ENCODE data around the gene AREL1. TPM values are rescaled to one million over a fixed set of nuclear protein-coding genes. Genes with fewer than 3 reads are reported as not detected.

The AREL1 gene
- total RNA-seq, 1 donor from 2014 or later, result 54.6 TPM

GRCh38 chr14:74685921-74686678 is 26.8 kb downstream of the AREL1 start:
- H3K4me1 ChIP-seq (ENCODE audit: insufficient read depth, low read length), result no peaks in the 10 kb centered on the region
- H3K79me2 ChIP-seq (ENCODE audit: insufficient read depth, low read length), result no peaks in the 10 kb centered on the region
- no peak overlapping the region for H3K27ac ChIP-seq (ENCODE audit: low read depth, low read length)
- H3K9ac ChIP-seq (ENCODE audit: low read length), result no peak overlapping the region
- TF ChIP-seq, protein P1, sequence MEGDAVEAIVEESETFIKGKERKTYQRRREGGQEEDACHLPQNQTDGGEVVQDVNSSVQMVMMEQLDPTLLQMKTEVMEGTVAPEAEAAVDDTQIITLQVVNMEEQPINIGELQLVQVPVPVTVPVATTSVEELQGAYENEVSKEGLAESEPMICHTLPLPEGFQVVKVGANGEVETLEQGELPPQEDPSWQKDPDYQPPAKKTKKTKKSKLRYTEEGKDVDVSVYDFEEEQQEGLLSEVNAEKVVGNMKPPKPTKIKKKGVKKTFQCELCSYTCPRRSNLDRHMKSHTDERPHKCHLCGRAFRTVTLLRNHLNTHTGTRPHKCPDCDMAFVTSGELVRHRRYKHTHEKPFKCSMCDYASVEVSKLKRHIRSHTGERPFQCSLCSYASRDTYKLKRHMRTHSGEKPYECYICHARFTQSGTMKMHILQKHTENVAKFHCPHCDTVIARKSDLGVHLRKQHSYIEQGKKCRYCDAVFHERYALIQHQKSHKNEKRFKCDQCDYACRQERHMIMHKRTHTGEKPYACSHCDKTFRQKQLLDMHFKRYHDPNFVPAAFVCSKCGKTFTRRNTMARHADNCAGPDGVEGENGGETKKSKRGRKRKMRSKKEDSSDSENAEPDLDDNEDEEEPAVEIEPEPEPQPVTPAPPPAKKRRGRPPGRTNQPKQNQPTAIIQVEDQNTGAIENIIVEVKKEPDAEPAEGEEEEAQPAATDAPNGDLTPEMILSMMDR (IDR thresholded peaks at IDR 0.05; ENCODE audit: insufficient read depth, low read depth, low read length), result no peak
- TF ChIP-seq EZH2 (IDR thresholded peaks at IDR 0.05; ENCODE audit: insufficient read depth, low read length), result no peak
- DNase-seq (ENCODE audit: low read depth) (no peak), FAIRE-seq (no peak)
- no peaks in the 10 kb centered on the region for H3K9me3 ChIP-seq (ENCODE audit: insufficient read depth, low read depth, low read length)
- Mint-ChIP-seq H3K27ac (ENCODE audit: unreplicated experiment) (no peak overlapping the region), H3K4me1 (ENCODE audit: low read depth, unreplicated experiment) (peaks cover 7% of the 10 kb centered on the region), H3K27me3 (ENCODE audit: low read depth, unreplicated experiment) (no peaks in the 10 kb centered on the region), H3K36me3 (ENCODE audit: low read depth, unreplicated experiment) (peaks cover 42% of the 10 kb centered on the region), H3K4me3 (ENCODE audit: unreplicated experiment) (no peak overlapping the region), H3K9me3 (ENCODE audit: unreplicated experiment) (no peaks in the 10 kb centered on the region)
- no peak overlapping the region for H2AFZ ChIP-seq (ENCODE audit: low read depth, low read length)
- H3K4me3 ChIP-seq (ENCODE audit: insufficient read depth, low read depth, low read length), result no peak overlapping the region
- H3K36me3 ChIP-seq (ENCODE audit: insufficient read depth, low read length), result peaks cover 41% of the 10 kb centered on the region
- H3K27me3 ChIP-seq (ENCODE audit: insufficient read depth, low read length), result no peaks in the 10 kb centered on the region
- H4K20me1 ChIP-seq (ENCODE audit: insufficient read depth, low read length), result peaks cover 17% of the 10 kb centered on the region
- H3K4me2 ChIP-seq (ENCODE audit: low read length), result no peak overlapping the region

GRCh38 chr14:74685056-74685455 is 27.8 kb downstream of the AREL1 start:
- FAIRE-seq, result no peak
- no peaks in the 10 kb centered on the region for H3K79me2 ChIP-seq (ENCODE audit: insufficient read depth, low read length)

More at GRCh38 chr14:74685056-74685455, 27.8 kb downstream of the AREL1 start:
- H3K4me2 ChIP-seq (ENCODE audit: low read length), result no peak overlapping the region
- Mint-ChIP-seq H3K4me1 (ENCODE audit: low read depth, unreplicated experiment) (peaks cover 7% of the 10 kb centered on the region), H3K9me3 (ENCODE audit: unreplicated experiment) (no peaks in the 10 kb centered on the region), H3K36me3 (ENCODE audit: low read depth, unreplicated experiment) (peaks cover 42% of the 10 kb centered on the region), H3K27ac (ENCODE audit: unreplicated experiment) (no peak overlapping the region), H3K27me3 (ENCODE audit: low read depth, unreplicated experiment) (no peaks in the 10 kb centered on the region), H3K4me3 (ENCODE audit: unreplicated experiment) (no peak overlapping the region)
- peaks cover 37% of the 10 kb centered on the region for H3K36me3 ChIP-seq (ENCODE audit: insufficient read depth, low read length)
- H3K4me1 ChIP-seq (ENCODE audit: insufficient read depth, low read length), result no peaks in the 10 kb centered on the region
- H2AFZ ChIP-seq (ENCODE audit: low read depth, low read length), result no peak overlapping the region
- H3K27me3 ChIP-seq (ENCODE audit: insufficient read depth, low read length), result no peaks in the 10 kb centered on the region
- TF ChIP-seq, protein P1 (IDR thresholded peaks at IDR 0.05; ENCODE audit: insufficient read depth, low read depth, low read length), result no peak
- TF ChIP-seq EZH2 (IDR thresholded peaks at IDR 0.05; ENCODE audit: insufficient read depth, low read length), result no peak
- no peak overlapping the region for H3K4me3 ChIP-seq (ENCODE audit: insufficient read depth, low read depth, low read length)
- H3K9ac ChIP-seq (ENCODE audit: low read length), result no peak overlapping the region
- H4K20me1 ChIP-seq (ENCODE audit: insufficient read depth, low read length), result peaks cover 17% of the 10 kb centered on the region
- no peak for DNase-seq (ENCODE audit: low read depth)
- no peak overlapping the region for H3K27ac ChIP-seq (ENCODE audit: low read depth, low read length)
- H3K9me3 ChIP-seq (ENCODE audit: insufficient read depth, low read depth, low read length), result no peaks in the 10 kb centered on the region

Measured in astrocyte (in vitro differentiated cells and primary cell).